Central memory CD8-positive, alpha-beta T cell (primary cell): ENCODE measurements around the gene HS6ST3.

Source experiments
- ATAC-seq: fragments of 150-1000 bp; cut with Tn5 transposase; replicated peaks from 2 replicates; pipeline ENCODE4 v1.10.0; 2022; ENCODE audit warnings: mild to moderate bottlenecking, moderate FRiP score, moderate number of reproducible peaks; ENCODE audit not compliant: poor library complexity, severe bottlenecking; ENCODE audit errors: extremely low read depth
- DNase-seq, 2 donors: peaks; one replicate each; pipeline ENCODE4 v3.0.0; 2021; ENCODE audit warnings: low spot score in 2 of 2
- H3K27ac Mint-ChIP-seq: one replicate; pipeline ENCODE4 v1.8.0; 2022; ENCODE audit warnings: low read depth, mild to moderate bottlenecking, moderate library complexity, mixed read lengths
- H3K27me3 Mint-ChIP-seq: one replicate; pipeline ENCODE4 v1.8.0; 2022; ENCODE audit warnings: mixed read lengths
- H3K36me3 Mint-ChIP-seq: one replicate; pipeline ENCODE4 v1.8.0; 2022; ENCODE audit warnings: mild to moderate bottlenecking, moderate library complexity, mixed read lengths; ENCODE audit not compliant: insufficient read depth
- H3K4me1 Mint-ChIP-seq: one replicate; pipeline ENCODE4 v1.8.0; 2022; ENCODE audit warnings: mixed read lengths
- H3K4me3 Mint-ChIP-seq: one replicate; pipeline ENCODE4 v1.8.0; 2022; ENCODE audit warnings: mild to moderate bottlenecking, moderate library complexity, mixed read lengths
- H3K9me3 Mint-ChIP-seq: one replicate; pipeline ENCODE4 v1.8.0; 2022; ENCODE audit warnings: mixed read lengths

The HS6ST3 gene

DNA sequence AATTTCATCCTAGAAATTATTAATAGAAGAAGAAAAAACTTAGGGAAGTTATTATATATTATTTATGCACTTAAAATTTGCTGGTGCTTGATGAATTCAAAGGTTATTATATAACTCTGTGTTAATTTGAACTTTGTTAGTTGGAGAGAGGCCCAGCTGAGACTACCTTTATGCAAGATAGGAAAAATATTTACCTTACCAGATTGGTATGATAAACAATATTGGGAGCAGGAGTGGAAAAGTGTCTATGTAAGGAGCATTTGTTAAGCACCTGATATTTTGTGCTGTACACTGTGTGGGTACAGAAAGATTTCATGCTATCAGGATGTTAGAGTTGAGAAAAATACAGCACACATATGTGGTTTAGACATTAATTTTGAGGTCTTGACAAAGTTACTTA, 547.1 kb downstream of the HS6ST3 start:
- peaks cover 17% of the 10 kb centered on the region for H3K9me3 Mint-ChIP-seq
- no peaks in the 10 kb centered on the region for H3K36me3 Mint-ChIP-seq
- H3K27me3 Mint-ChIP-seq, result no peaks in the 10 kb centered on the region
- no peak overlapping the region for H3K27ac Mint-ChIP-seq
- H3K4me1 Mint-ChIP-seq, result no peaks in the 10 kb centered on the region
- no peak overlapping the region for H3K4me3 Mint-ChIP-seq
- DNase-seq (no peak), ATAC-seq (no peak)

DNA sequence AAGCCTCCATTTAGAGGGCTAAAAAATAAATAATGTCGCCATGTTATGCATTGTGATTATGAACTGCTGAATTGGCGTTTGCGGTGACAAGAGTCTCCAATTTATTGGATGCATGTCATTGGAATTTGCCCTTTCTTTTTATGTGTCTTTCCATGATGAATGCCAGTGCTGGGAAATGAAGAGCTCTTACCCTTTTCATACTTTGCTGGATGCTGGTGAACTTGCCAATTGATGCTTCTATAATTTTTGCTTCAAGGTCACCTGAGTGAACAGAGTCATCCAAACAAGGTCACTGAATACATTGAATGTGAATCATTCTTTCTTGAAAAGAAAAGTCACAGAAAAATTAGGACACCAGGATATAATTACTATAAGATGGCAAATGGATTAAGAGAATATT, 556.2 kb downstream of the HS6ST3 start:
- peaks cover 2% of the 10 kb centered on the region for H3K36me3 Mint-ChIP-seq
- H3K27ac Mint-ChIP-seq, result no peak overlapping the region
- H3K4me1 Mint-ChIP-seq, result no peaks in the 10 kb centered on the region
- H3K4me3 Mint-ChIP-seq, result no peak overlapping the region
- DNase-seq (no peak), ATAC-seq (no peak)
- no peaks in the 10 kb centered on the region for H3K27me3 Mint-ChIP-seq
- H3K9me3 Mint-ChIP-seq, result peaks cover 21% of the 10 kb centered on the region

DNA sequence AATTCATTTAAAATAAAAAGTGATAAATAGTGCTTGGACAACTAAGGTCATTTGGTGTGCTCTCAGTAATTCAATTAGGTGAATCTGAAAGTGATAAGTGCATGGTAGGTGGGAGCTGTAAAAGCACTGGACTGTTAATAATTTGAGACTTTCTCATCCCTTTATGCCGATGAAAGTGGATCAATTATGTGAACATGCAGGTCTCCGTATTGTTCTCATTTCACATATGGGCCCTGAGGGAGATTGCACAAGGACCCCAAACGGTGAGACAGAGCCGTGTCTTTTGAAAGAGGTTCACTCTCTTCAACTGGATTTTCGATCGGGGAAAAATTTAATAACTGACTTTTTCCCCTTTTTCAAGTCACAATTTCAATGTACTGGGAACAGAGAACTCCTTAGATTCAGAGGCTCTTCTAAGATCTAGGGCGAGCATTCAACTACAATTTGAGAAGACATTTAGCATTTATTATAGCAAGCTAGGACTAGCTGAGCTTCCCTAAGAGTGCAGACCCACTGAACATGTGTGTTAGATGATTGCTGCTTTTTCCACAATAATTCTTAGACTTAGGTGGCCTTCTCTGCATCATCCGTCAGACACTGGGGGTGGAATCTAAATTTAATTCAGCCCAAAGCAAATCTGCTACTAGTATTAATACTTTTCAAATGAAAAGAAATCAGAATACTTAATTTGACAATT, 556.8 kb downstream of the HS6ST3 start:
- Mint-ChIP-seq H3K36me3 (peaks cover 2% of the 10 kb centered on the region), H3K9me3 (peaks cover 21% of the 10 kb centered on the region), H3K4me1 (no peaks in the 10 kb centered on the region), H3K27me3 (no peaks in the 10 kb centered on the region), H3K27ac (no peak overlapping the region), H3K4me3 (no peak overlapping the region)
- DNase-seq (no peak), ATAC-seq (no peak)

DNA sequence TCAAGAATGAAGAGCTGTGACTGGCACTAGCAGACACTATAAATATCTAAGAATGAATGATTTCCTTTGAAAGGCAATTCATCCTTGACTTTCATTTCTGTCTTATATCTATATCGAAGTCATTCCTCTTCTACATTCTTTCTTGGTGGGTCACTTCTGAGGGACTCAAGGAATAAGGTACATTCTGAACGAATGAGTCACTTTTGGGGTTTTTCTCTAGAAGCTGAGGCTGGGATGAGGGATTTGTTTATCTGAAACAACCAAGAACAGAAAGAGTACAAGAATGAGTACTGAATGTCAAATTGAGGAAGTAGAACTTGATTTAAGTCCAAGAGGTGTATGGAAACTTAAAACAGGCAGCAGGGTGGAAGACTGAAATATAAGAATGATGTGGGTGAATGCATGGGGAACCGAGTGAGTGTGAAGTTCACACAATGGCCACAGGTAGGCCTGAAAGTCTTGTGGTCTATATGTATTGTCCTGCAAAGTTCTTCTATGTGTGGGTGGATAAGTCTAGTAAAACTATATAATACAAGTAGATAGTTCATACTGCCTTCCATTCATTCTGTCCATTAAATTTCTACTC, 560.5 kb downstream of the HS6ST3 start:
- Mint-ChIP-seq H3K27ac (no peak overlapping the region), H3K4me1 (no peaks in the 10 kb centered on the region), H3K27me3 (no peaks in the 10 kb centered on the region), H3K9me3 (peaks cover 9% of the 10 kb centered on the region), H3K4me3 (no peak overlapping the region), H3K36me3 (no peaks in the 10 kb centered on the region)
- DNase-seq, result no peak
- no peak for ATAC-seq

DNA sequence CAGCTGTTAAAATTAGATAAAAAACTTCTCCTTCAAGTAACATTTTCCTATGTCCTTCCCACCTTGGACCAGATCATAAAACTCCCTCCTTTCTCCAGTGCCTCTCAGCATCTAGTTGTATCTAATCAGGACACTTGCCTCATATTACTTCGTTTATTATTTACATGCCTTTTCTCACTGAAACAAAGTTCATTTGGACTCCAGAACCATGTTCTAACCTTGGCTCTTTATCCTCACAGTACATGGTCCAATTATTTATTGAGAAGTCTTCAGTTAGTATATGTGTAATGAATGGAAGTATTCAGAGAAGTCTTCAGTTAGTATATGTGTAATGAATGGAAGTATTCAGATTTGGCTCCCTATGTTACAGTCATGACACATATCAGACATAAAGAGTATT, 561.7 kb downstream of the HS6ST3 start:
- Mint-ChIP-seq H3K27ac (no peak overlapping the region), H3K27me3 (no peaks in the 10 kb centered on the region), H3K4me3 (no peak overlapping the region), H3K4me1 (no peaks in the 10 kb centered on the region), H3K36me3 (no peaks in the 10 kb centered on the region), H3K9me3 (peaks cover 13% of the 10 kb centered on the region)
- DNase-seq, result no peak
- no peak for ATAC-seq

DNA sequence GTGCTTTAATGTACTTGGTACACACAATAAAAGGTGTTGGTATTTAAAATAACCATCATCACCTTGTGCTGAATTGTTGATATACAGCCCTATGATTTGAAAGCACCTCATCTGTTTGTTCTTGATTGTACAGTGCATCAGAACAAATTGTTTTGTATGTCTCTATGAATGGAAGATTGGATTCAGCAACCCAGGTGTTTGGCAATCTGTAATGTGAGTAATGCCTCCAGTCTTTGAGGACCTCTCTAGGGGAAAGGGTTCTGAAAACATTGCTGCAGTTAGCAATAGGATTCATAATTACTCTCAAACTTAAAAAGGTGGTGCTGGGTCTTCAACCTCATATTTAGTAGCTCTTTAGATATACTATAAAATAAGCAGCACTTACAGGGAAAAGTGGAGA, 562.6 kb downstream of the HS6ST3 start:
- no peaks in the 10 kb centered on the region for H3K36me3 Mint-ChIP-seq
- H3K4me1 Mint-ChIP-seq, result no peaks in the 10 kb centered on the region
- H3K27ac Mint-ChIP-seq, result no peak overlapping the region
- DNase-seq (no peak), ATAC-seq (no peak)
- peaks cover 13% of the 10 kb centered on the region for H3K9me3 Mint-ChIP-seq
- no peak overlapping the region for H3K4me3 Mint-ChIP-seq
- no peaks in the 10 kb centered on the region for H3K27me3 Mint-ChIP-seq

DNA sequence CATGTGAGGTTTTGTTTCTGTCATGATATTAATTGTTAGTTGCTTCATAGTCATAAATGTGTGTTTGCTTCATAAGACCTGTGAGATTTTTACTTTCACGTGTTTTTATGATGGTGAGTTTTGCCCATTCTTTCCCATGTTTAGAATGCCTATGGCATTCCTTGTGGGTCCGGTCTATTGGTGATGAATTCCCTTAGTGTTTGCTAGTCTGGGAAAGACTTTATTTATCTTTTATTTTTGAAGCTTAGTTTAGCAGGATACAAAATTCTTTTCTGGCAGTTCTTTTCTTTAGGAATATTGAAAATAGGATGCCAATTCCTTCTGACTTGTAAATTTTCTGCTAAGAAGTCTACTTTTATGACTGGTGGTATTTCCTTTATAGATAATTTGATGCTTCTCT, 571.7 kb downstream of the HS6ST3 start:
- DNase-seq (no peak), ATAC-seq (no peak)
- Mint-ChIP-seq H3K4me1 (no peaks in the 10 kb centered on the region), H3K27ac (no peak overlapping the region), H3K36me3 (peaks cover 1% of the 10 kb centered on the region), H3K4me3 (no peak overlapping the region), H3K27me3 (no peaks in the 10 kb centered on the region), H3K9me3 (peaks cover 25% of the 10 kb centered on the region)

DNA sequence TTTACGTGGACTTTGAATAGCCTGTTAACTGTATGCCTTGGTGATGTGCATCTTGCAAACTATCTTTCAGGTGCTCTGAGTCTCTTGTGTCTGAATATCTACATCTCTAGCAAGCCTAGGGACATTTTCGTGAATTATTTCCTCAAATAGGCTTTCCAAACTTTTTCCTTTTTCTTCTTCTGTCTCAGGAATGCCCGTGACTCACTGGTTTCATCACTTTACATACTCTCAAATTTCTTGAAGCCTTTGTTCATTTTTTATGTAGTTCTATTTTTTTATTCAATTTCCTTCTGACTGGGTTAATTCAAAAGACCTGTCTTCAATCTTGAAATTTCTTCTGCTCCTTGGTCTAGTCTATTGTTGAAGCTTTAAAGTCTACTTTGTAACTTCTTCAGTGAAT, 572.1 kb downstream of the HS6ST3 start:
- no peak for ATAC-seq
- Mint-ChIP-seq H3K36me3 (peaks cover 1% of the 10 kb centered on the region), H3K27ac (no peak overlapping the region), H3K27me3 (no peaks in the 10 kb centered on the region), H3K9me3 (peaks cover 25% of the 10 kb centered on the region), H3K4me1 (no peaks in the 10 kb centered on the region), H3K4me3 (no peak overlapping the region)
- no peak for DNase-seq

DNA sequence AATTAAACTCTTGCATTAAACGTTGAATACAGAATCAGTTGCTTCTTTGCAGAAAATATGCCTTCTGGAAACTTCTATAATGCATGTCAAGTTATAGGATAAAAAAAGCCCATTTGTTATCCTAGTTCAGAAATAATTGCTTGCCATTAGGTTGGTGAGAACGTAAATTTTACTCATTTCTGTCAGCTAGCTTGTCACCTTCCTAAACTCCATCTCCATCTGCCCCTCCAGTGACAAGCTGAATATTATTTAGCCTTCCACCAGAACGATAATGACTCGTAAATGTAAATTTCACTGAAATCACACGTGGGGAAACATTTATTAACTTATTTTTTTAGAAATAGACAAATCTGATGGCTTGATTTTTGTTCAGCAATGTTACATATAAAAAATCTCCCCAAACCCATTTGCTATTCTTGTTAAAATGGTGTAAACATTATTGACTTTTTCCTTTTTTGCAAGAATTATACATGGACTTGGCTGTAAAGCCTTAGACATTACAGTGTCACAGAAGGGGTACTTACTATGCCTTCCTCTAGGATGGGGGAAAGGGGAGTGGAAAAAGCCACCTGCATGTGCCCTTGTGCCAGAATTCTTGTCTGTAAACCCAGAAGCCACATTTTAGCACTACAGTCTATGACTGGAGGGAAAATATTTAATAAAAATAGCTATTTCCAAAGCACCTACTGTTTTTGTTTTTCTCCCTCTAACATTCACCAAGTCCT, 577.5 kb downstream of the HS6ST3 start:
- Mint-ChIP-seq H3K4me1 (no peaks in the 10 kb centered on the region), H3K9me3 (peaks cover 22% of the 10 kb centered on the region), H3K4me3 (no peak overlapping the region), H3K27me3 (no peaks in the 10 kb centered on the region), H3K27ac (no peak overlapping the region), H3K36me3 (no peaks in the 10 kb centered on the region)
- DNase-seq (no peak), ATAC-seq (no peak)

DNA sequence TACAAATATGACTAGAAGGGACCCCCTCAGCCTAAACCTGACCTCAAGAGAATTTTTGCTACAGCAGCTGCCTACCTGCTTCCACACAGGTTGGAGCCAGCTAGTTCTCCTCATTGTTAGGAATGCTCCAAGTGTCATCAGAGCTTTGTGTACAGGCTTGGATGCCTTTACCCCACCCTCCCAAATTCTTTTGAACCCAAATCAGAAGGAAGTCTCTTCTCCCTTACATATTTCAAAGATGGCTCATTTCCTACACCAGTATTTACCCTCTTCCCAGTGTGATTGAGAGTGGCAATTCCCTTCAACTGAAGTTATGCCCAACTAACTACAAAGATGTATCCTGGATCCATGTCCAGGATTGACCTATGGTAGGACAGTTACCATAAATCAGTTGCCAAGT, 581.2 kb downstream of the HS6ST3 start:
- no peak for DNase-seq
- H3K27ac Mint-ChIP-seq, result no peak overlapping the region

DNA sequence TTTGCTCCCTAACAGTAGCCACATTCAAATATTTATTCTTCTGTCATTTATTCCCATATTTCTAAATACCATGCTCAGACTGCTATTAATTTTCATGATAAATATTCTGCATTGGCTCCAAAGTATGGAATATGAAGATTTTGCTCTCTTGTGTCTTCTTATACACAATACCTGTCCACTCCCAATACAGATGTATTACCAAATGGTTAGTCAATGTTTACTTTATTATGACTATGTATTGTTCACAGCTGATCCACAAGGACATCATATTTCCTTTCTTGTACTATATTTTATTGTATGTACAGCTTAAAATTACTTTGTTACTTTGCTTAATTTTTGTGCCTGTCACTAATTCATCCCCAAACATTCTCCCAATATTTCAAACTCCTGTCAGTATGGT, 582.1 kb downstream of the HS6ST3 start:
- Mint-ChIP-seq H3K4me3 (no peak overlapping the region), H3K27me3 (no peaks in the 10 kb centered on the region), H3K9me3 (peaks cover 18% of the 10 kb centered on the region), H3K27ac (no peak overlapping the region), H3K4me1 (no peaks in the 10 kb centered on the region), H3K36me3 (no peaks in the 10 kb centered on the region)
- ATAC-seq, result no peak
- no peak for DNase-seq

More for the DNA sequence above, 581.2 kb downstream of the HS6ST3 start:
- Mint-ChIP-seq H3K27me3 (no peaks in the 10 kb centered on the region), H3K36me3 (no peaks in the 10 kb centered on the region), H3K9me3 (peaks cover 18% of the 10 kb centered on the region), H3K4me3 (no peak overlapping the region), H3K4me1 (no peaks in the 10 kb centered on the region)
- ATAC-seq, result no peak

DNA sequence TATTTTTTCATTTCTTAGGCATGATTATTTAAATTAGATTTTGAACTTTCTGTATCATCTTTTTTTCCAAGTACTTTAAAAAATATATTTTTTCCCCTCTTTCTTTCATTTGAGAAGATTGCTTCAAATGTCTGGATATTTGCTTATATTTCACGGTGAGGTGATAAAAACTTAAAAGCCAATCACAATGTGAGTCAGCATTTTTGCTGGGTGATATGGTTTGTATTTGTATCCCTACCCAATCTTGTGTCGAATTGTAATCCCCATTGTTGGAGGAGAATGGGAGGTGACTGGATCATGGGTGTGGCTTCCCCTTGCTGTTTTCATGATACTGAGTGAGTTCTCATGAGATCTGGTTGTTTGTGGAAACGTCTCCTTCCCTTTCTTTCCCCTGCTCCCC, 583.9 kb downstream of the HS6ST3 start:
- no peak overlapping the region for H3K4me3 Mint-ChIP-seq
- H3K27ac Mint-ChIP-seq, result no peak overlapping the region
- no peak for ATAC-seq
- no peak for DNase-seq
- H3K4me1 Mint-ChIP-seq, result no peaks in the 10 kb centered on the region
- H3K9me3 Mint-ChIP-seq, result peaks cover 18% of the 10 kb centered on the region
- H3K36me3 Mint-ChIP-seq, result no peaks in the 10 kb centered on the region
- no peaks in the 10 kb centered on the region for H3K27me3 Mint-ChIP-seq

DNA sequence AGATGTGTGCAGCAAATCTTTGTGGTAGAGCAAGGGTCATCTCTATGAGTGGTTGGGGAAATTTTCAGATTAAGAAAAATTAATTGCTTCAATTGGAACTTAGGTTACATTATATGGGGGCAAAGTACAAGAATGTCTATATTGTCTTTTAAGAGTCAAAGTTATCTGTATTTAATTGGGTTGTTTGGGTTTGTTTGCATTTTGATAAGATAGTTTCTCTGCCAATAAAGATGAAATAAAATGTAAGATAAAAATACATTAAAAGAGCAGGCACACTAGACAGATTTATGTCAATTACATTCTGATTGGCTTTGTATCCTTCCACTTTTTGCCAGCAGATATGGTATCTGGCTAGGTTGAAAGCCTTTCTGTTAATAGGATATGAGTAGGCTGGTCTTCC, 587.1 kb downstream of the HS6ST3 start:
- Mint-ChIP-seq H3K4me1 (no peaks in the 10 kb centered on the region), H3K27ac (no peak overlapping the region), H3K9me3 (peaks cover 18% of the 10 kb centered on the region), H3K27me3 (no peaks in the 10 kb centered on the region), H3K36me3 (no peaks in the 10 kb centered on the region), H3K4me3 (no peak overlapping the region)
- no peak for DNase-seq
- no peak for ATAC-seq
